B cell (primary cell): Measurements from ENCODE around the gene TMEM87A. TPM values are rescaled to one million over a fixed set of nuclear protein-coding genes. Genes with fewer than 3 reads are reported as not detected.
A peak's percentile ranks its signal among the peaks of the same experiment; 100 is the strongest.

Experiments used
- ATAC-seq: fragments of 200-7000 bp; cut with Tn5 transposase; one replicate; pipeline ENCODE4 v1.10.0; 2021; ENCODE audit warnings: low read depth, mild to moderate bottlenecking, moderate number of reproducible peaks, moderate library complexity
- CTCF ChIA-PET: fragments of 350-600 bp; sonication (Branson Sonifier 250); formaldehyde crosslinking; loops from one replicate; lab custom pipeline; 2021; ENCODE audit warnings: antibody characterized with exemption, inconsistent platforms; lab: Charles Lee
- POLR2A ChIA-PET: fragments of 350-600 bp; sonication (Branson Sonifier 250); formaldehyde crosslinking; loops from one replicate; lab custom pipeline; 2021; ENCODE audit warnings: antibody characterized with exemption; lab: Charles Lee
- DNase-seq: peaks from one replicate; pipeline ENCODE4 v3.0.0; 2013
- H2AFZ ChIP-seq: 2 replicates; pipeline ENCODE4 v1.6.1; 2012; ENCODE audit warnings: mild to moderate bottlenecking, low read depth, low read length; ENCODE audit not compliant: insufficient read depth, poor library complexity, severe bottlenecking
- H3K27ac ChIP-seq, 2 donors: 1 replicate in 1 of 2; 2 replicates in 1 of 2; pipeline ENCODE4 v1.5.1; 2012 to 2013; ENCODE audit warnings: low read length in 2 of 2, mild to moderate bottlenecking in 2 of 2, moderate library complexity in 1 of 2
- H3K27me3 ChIP-seq, 4 experiments: fragments of 200-600 bp in 1 of 4; sonication (generic) in 1 of 4; replicated peaks in 1 of 4; 1 replicate in 2 of 4; 2 replicates in 2 of 4; pipeline versions ENCODE4 v1.6.1 to v1.7.0; 2013 to 2016; ENCODE audit warnings: low read length in 3 of 4, mild to moderate bottlenecking in 2 of 4, mixed read lengths in 1 of 4, moderate library complexity in 1 of 4; ENCODE audit not compliant: insufficient read depth in 4 of 4, control insufficient read depth in 3 of 4; ENCODE audit errors: control extremely low read depth in 1 of 4
- H3K36me3 ChIP-seq, 2 experiments: replicated peaks in 1 of 2; 1 replicate in 1 of 2; 2 replicates in 1 of 2; pipeline versions ENCODE4 v1.6.1 to v1.7.1; 2013; ENCODE audit warnings: low read length in 1 of 2; ENCODE audit not compliant: insufficient read depth in 2 of 2, control insufficient read depth in 1 of 2; ENCODE audit errors: control extremely low read depth in 1 of 2, extremely low read depth in 1 of 2
- H3K4me1 ChIP-seq, 2 donors: fragments of 200-600 bp in 1 of 2; sonication (generic) in 1 of 2; 1 replicate in 1 of 2; 2 replicates in 1 of 2; pipeline versions ENCODE4 v1.5.1 to v1.6.1; 2013 to 2017; ENCODE audit warnings: low read length in 2 of 2; ENCODE audit not compliant: control insufficient read depth in 2 of 2, insufficient read depth in 2 of 2
- H3K4me2 ChIP-seq: replicated peaks from 2 replicates; pipeline ENCODE3; 2012; ENCODE audit warnings: mild to moderate bottlenecking, low read depth, low read length; ENCODE audit not compliant: poor library complexity, severe bottlenecking
- H3K4me3 ChIP-seq, 5 experiments: fragments of 200-600 bp in 1 of 5; sonication (generic) in 1 of 5; 1 replicate in 3 of 5; 2 replicates in 2 of 5; pipeline versions ENCODE4 v1.5.1 to v1.7.0; 2011 to 2016; ENCODE audit warnings: low read length in 4 of 5, mild to moderate bottlenecking in 4 of 5, low read depth in 2 of 5, control low read depth in 1 of 5, moderate library complexity in 1 of 5; ENCODE audit not compliant: insufficient read depth in 1 of 5; ENCODE audit errors: control extremely low read depth in 1 of 5, extremely low read depth in 1 of 5
- H3K79me2 ChIP-seq: fragments of 200-600 bp; sonication (generic); one replicate; pipeline ENCODE4 v1.6.0; 2016; ENCODE audit warnings: low read length; ENCODE audit not compliant: control insufficient read depth, insufficient read depth
- H3K9ac ChIP-seq: fragments of 200-600 bp; sonication (generic); 2 replicates; pipeline ENCODE4 v1.6.1; 2017; ENCODE audit warnings: mild to moderate bottlenecking, low read length, moderate library complexity
- H3K9me3 ChIP-seq, 3 donors: one replicate each; pipeline versions ENCODE4 v1.6.1 to v1.7.1; 2013; ENCODE audit warnings: low read length in 2 of 3; ENCODE audit not compliant: control insufficient read depth in 2 of 3, insufficient read depth in 1 of 3; ENCODE audit errors: control extremely low read depth in 1 of 3
- H4K20me1 ChIP-seq: 2 replicates; pipeline ENCODE4 v1.6.0; 2012; ENCODE audit warnings: mild to moderate bottlenecking, low read length; ENCODE audit not compliant: insufficient read depth, control insufficient read depth, poor library complexity, severe bottlenecking
- H3K27ac Mint-ChIP-seq: one replicate; pipeline ENCODE4 v1.8.0; 2021; ENCODE audit warnings: mixed read lengths
- H3K27me3 Mint-ChIP-seq: one replicate; pipeline ENCODE4 v1.8.0; 2021; ENCODE audit warnings: mixed read lengths
- H3K4me1 Mint-ChIP-seq: one replicate; pipeline ENCODE4 v1.8.0; 2021; ENCODE audit warnings: mixed read lengths
- H3K4me3 Mint-ChIP-seq: one replicate; pipeline ENCODE4 v1.8.0; 2021; ENCODE audit warnings: mixed read lengths
- H3K9me3 Mint-ChIP-seq: one replicate; pipeline ENCODE4 v1.8.0; 2022; ENCODE audit warnings: mixed read lengths; ENCODE audit not compliant: insufficient read depth
- CTCF ChIP-seq: fragments of 200-600 bp; IDR thresholded peaks from one replicate; pipeline ENCODE4 v1.8.0; 2022; ENCODE audit warnings: antibody characterized with exemption, mild to moderate bottlenecking
- EZH2 ChIP-seq: IDR thresholded peaks from 2 replicates; pipeline ENCODE4 v1.6.1; 2012; ENCODE audit warnings: borderline replicate concordance, low read depth, mild to moderate bottlenecking, moderate library complexity, low read length; ENCODE audit not compliant: insufficient read depth, poor library complexity, severe bottlenecking
- WGBS: methylation state at CpG from one replicate; pipeline ENCODE4 v1.1.5; 2013; ENCODE audit warnings: missing lambda C conversion rate; ENCODE audit not compliant: insufficient coverage; 5-methylcytosine and 5-hydroxymethylcytosine counted together
- intact Hi-C: fragments of 100-400 bp; cut with micrococcal nuclease; formaldehyde crosslinking; loops from one replicate; pipeline ENCODE4 v1.10.0; 2022
- polyA plus RNA-seq: library from polyadenylated mRNA; depleted of rRNA; stranded (reverse); fragments of >200 nt; gene quantifications from 2 replicates; pipeline ENCODE4 v1.2.3, GENCODE V29; 2012
- total RNA-seq, 2 donors: library from RNA; stranded (reverse); fragments of 120-200 nt in 1 of 2; gene quantifications; 1 replicate in 1 of 2; 2 replicates in 1 of 2; pipeline versions ENCODE4 v1.2.3 to v1.2.4, GENCODE V29; 2013 to 2022

The TMEM87A gene
- total and polyA plus RNA-seq, 2 donors (not counting 1 experiment from before 2014, with no cell fraction given) = 14.5 to 61.5 TPM

- 86% methylated on average over 5 of the region's 5 CpGs for WGBS
- H3K27me3 Mint-ChIP-seq = no peaks in the 10 kb centered on the region
- H3K4me2 ChIP-seq = no peak overlapping the region
- intact Hi-C loops = loop anchor here (5.0 to 10.0 kb wide), 5 partner anchors 224 to 854 kb away; partner anchors contain the start of genes EHD4, JMJD7, RTF1 and SNAP23
- DNase-seq (no peak), ATAC-seq (no peak)
- ChIA-PET POLR2A (no interaction called here), CTCF (interaction anchor here (0.6 kb wide), 1 partner anchor 573 kb away, joined by 3 read pairs; no protein-coding TSS in a partner anchor)
- peaks cover 50% of the 10 kb centered on the region for H3K4me1 Mint-ChIP-seq
- peaks cover 8 to 32% of the 10 kb centered on the region in 2 experiments for H3K36me3 ChIP-seq
- no peak overlapping the region for H3K27ac Mint-ChIP-seq
- no peaks in the 10 kb centered on the region for H3K9me3 Mint-ChIP-seq
- H3K27me3 ChIP-seq = no peaks in the 10 kb centered on the region
- H3K27ac ChIP-seq = no peak overlapping the region
- H3K4me3 Mint-ChIP-seq = peak overlapping the region; percentile 35
- H3K9me3 ChIP-seq = no peaks in the 10 kb centered on the region
- H2AFZ ChIP-seq = no peak overlapping the region
- peaks cover 5% of the 10 kb centered on the region for H4K20me1 ChIP-seq
- no peak for TF ChIP-seq EZH2
- no peak for TF ChIP-seq CTCF
- H3K4me1 ChIP-seq = peaks cover 25% of the 10 kb centered on the region in 2 donors
- H3K4me3 ChIP-seq = no peak overlapping the region
- H3K79me2 ChIP-seq = peaks cover 76% of the 10 kb centered on the region
- H3K9ac ChIP-seq = no peak overlapping the region
These were observed 2.2 kb downstream of the TMEM87A start for GRCh38 chr15:42270996-42271395.

- H3K27ac Mint-ChIP-seq = no peak overlapping the region
- Histone ChIP-seq H4K20me1 (peaks cover 5% of the 10 kb centered on the region), H3K4me3 (no peak overlapping the region), H3K4me2 (no peak overlapping the region), H3K27me3 (no peaks in the 10 kb centered on the region), H3K27ac (no peak overlapping the region), H3K9me3 (no peaks in the 10 kb centered on the region), H2AFZ (no peak overlapping the region), H3K4me1 (peaks cover 20 to 21% of the 10 kb centered on the region in 2 donors), H3K79me2 (peaks cover 76% of the 10 kb centered on the region), H3K36me3 (peaks cover 8 to 36% of the 10 kb centered on the region in 2 experiments), H3K9ac (no peak overlapping the region)
- no peak for DNase-seq
- ChIA-PET CTCF (interaction anchor here (0.6 kb wide), 1 partner anchor 572 kb away, joined by 3 read pairs; no protein-coding TSS in a partner anchor), POLR2A (no interaction called here)
- H3K27me3 Mint-ChIP-seq = no peaks in the 10 kb centered on the region
- H3K9me3 Mint-ChIP-seq = no peaks in the 10 kb centered on the region
- TF ChIP-seq EZH2 (no peak), CTCF (no peak)
- no peak for ATAC-seq
- no peak overlapping the region for H3K4me3 Mint-ChIP-seq
- intact Hi-C loops = loop anchor here (5.0 to 10.0 kb wide), 5 partner anchors 224 to 853 kb away; partner anchors contain the start of genes EHD4, JMJD7, RTF1 and SNAP23
- WGBS = 0% methylated on average over 1 of the region's 2 CpGs
- H3K4me1 Mint-ChIP-seq = peaks cover 45% of the 10 kb centered on the region
These were observed 2.7 kb downstream of the TMEM87A start for GRCh38 chr15:42270551-42270950.
